Measurements from ENCODE around the gene TSPAN18. TPM values are rescaled to one million over a fixed set of nuclear protein-coding genes. Genes with fewer than 3 reads are reported as not detected.

TSPAN18 gene
- total and polyA plus RNA-seq, 10 of the 15 experiments (the other 5 are each of a cell fraction or from before 2014, with no cell fraction given): 0.02 to 0.77 (median 0.13) TPM; not detected in 1

DNA sequence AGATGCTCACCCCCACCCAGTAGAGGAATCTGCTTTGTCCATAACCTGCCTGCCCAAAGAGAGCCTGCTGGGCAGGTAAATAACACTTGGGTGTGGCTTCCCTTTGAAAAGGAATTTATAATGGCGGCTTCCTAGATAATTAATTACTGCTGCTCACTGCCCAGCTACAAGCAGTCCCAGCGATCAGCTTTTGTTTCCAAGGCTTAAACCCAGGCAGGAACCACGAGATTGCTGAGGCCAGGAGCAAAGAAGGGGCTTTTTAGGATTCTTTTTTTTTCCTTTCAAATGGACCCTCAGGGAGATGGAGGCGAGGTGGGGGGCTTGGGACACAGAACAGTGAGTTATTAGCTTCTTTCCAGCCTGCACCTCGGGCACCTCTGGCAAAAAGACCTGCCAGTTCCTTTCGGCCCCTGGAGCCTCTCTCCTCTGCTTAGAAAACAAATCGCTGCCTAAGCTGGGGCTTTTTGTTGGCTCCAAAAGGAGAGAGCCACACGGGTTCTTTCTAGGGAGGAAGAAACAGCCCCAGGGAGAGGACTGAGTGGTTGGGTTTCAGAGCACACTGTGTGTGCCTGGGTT, 107.2 kb downstream of the TSPAN18 start:
- H3K4me1 ChIP-seq (ENCODE audit: control insufficient read depth, insufficient read depth, low read length): no peaks in the 10 kb centered on the region
- H3K27ac ChIP-seq (ENCODE audit: control insufficient read depth, insufficient read depth): no peak overlapping the region
- WGBS (ENCODE audit: insufficient coverage, insufficient replicate concordance, low lambda C conversion rate, missing lambda C conversion rate): 20% methylated on average over 8 of the region's 8 CpGs
- in situ Hi-C loops (cut with MboI): no loop called here
- no TSS peak for BruUV-seq (replicated peaks)
- H3K79me2 ChIP-seq (ENCODE audit: control insufficient read depth, insufficient read depth, low read length): no peaks in the 10 kb centered on the region
- no peaks in the 10 kb centered on the region for H3K9me3 ChIP-seq (replicated peaks; ENCODE audit: control insufficient read depth, insufficient read depth, low read length)
- no peak for ATAC-seq
- H3K4me2 ChIP-seq (ENCODE audit: control insufficient read depth, insufficient read depth): no peak overlapping the region
- RAD21 ChIA-PET (ENCODE audit: unreplicated experiment): no interaction called here
- no peak overlapping the region for H3K9ac ChIP-seq (ENCODE audit: control insufficient read depth, insufficient read depth, low read length)
- intact Hi-C loops (cut with micrococcal nuclease; ENCODE audit: unreplicated experiment): no loop called here
- H3K4me3 ChIP-seq: no peak overlapping the region
- no peak overlapping the region for H2AFZ ChIP-seq (ENCODE audit: control insufficient read depth, low read depth, low read length)
- DNase-seq (ENCODE audit: low read depth, low spot score): no peak
- H3K36me3 ChIP-seq (ENCODE audit: control insufficient read depth in 2 of 2, insufficient read depth in 2 of 2, low read length in 1 of 2): no peaks in the 10 kb centered on the region
- TF ChIP-seq GATAD2B (conservative IDR thresholded peaks at IDR 0.05; ENCODE audit: low read depth) (no peak), PML (IDR thresholded peaks at IDR 0.05; ENCODE audit: low read length) (no peak), SREBF2 (IDR thresholded peaks at IDR 0.05; ENCODE audit: low read length) (no peak)
- FAIRE-seq: no peak
- POLR2A ChIA-PET: no interaction called here
- SMC1A ChIA-PET (ENCODE audit: uncharacterized antibody, unreplicated experiment): no interaction called here
- no peaks in the 10 kb centered on the region for H4K20me1 ChIP-seq (ENCODE audit: control insufficient read depth, insufficient read depth)
- peaks cover 0 to 8% of the 10 kb centered on the region in 2 experiments; a peak in 2 of 4 replicates for H3K27me3 ChIP-seq (replicated peaks in 1 of 2; ENCODE audit: control insufficient read depth in 2 of 2, insufficient read depth in 2 of 2, low read length in 1 of 2)
- CTCF ChIA-PET: no interaction called here

- FAIRE-seq (no peak), ATAC-seq (no peak), DNase-seq (ENCODE audit: low read depth, low spot score) (no peak)
- no peaks in the 10 kb centered on the region for H4K20me1 ChIP-seq (ENCODE audit: control insufficient read depth, insufficient read depth)
- no peak overlapping the region for H3K27ac ChIP-seq (ENCODE audit: control insufficient read depth, insufficient read depth)
- CTCF ChIA-PET: interaction anchor here (0.6 kb wide), 1 partner anchor 311 kb away, joined by 3 read pairs; no protein-coding TSS in a partner anchor
- no peaks in the 10 kb centered on the region for H3K79me2 ChIP-seq (ENCODE audit: control insufficient read depth, insufficient read depth, low read length)
- SMC1A ChIA-PET (ENCODE audit: uncharacterized antibody, unreplicated experiment): no interaction called here
- no peaks in the 10 kb centered on the region for H3K4me1 ChIP-seq (ENCODE audit: control insufficient read depth, insufficient read depth, low read length)
- H3K4me2 ChIP-seq (ENCODE audit: control insufficient read depth, insufficient read depth): no peak overlapping the region
- no peaks in the 10 kb centered on the region for H3K36me3 ChIP-seq (ENCODE audit: control insufficient read depth in 2 of 2, insufficient read depth in 2 of 2, low read length in 1 of 2)
- whole genome bisulfite sequencing (ENCODE audit: insufficient coverage, insufficient replicate concordance, low lambda C conversion rate, missing lambda C conversion rate): 21% methylated on average over 6 of the region's 6 CpGs
- in situ Hi-C loops (cut with MboI) (no loop called here), intact Hi-C loops (cut with micrococcal nuclease; ENCODE audit: unreplicated experiment) (no loop called here)
- H3K27me3 ChIP-seq (replicated peaks in 1 of 2; ENCODE audit: control insufficient read depth in 2 of 2, insufficient read depth in 2 of 2, low read length in 1 of 2): peaks cover 0 to 8% of the 10 kb centered on the region in 2 experiments; a peak in 2 of 4 replicates
- BruUV-seq (replicated peaks): no TSS peak
- H2AFZ ChIP-seq (ENCODE audit: control insufficient read depth, low read depth, low read length): no peak overlapping the region
- H3K4me3 ChIP-seq: no peak overlapping the region
- RAD21 ChIA-PET (ENCODE audit: unreplicated experiment): no interaction called here
- no peaks in the 10 kb centered on the region for H3K9me3 ChIP-seq (replicated peaks; ENCODE audit: control insufficient read depth, insufficient read depth, low read length)
- H3K9ac ChIP-seq (ENCODE audit: control insufficient read depth, insufficient read depth, low read length): no peak overlapping the region
- POLR2A ChIA-PET: no interaction called here
- TF ChIP-seq MAX (IDR thresholded peaks at IDR 0.05; ENCODE audit: low read depth, low read length) (no peak), PAX5 (IDR thresholded peaks at IDR 0.05; ENCODE audit: borderline replicate concordance, low read depth, low read length) (no peak), YY1 (IDR thresholded peaks at IDR 0.05; ENCODE audit: low read depth, low read length) (no peak), NFYA (IDR thresholded peaks at IDR 0.05; ENCODE audit: borderline replicate concordance, low read depth, low read length) (no peak), TARDBP (IDR thresholded peaks at IDR 0.05; ENCODE audit: borderline replicate concordance) (no peak), SIN3A (IDR thresholded peaks at IDR 0.05; ENCODE audit: low read depth, low read length) (no peak), PBX3 (IDR thresholded peaks at IDR 0.05; ENCODE audit: insufficient replicate concordance, low read depth, low read length) (no peak), HDAC6 (IDR thresholded peaks at IDR 0.05; ENCODE audit: unreplicated experiment) (no peak), ZNF24 (IDR thresholded peaks at IDR 0.05) (no peak), FOXM1 (IDR thresholded peaks at IDR 0.05; ENCODE audit: low read depth, low read length) (no peak)
- TF ChIP-seq, protein P1, sequence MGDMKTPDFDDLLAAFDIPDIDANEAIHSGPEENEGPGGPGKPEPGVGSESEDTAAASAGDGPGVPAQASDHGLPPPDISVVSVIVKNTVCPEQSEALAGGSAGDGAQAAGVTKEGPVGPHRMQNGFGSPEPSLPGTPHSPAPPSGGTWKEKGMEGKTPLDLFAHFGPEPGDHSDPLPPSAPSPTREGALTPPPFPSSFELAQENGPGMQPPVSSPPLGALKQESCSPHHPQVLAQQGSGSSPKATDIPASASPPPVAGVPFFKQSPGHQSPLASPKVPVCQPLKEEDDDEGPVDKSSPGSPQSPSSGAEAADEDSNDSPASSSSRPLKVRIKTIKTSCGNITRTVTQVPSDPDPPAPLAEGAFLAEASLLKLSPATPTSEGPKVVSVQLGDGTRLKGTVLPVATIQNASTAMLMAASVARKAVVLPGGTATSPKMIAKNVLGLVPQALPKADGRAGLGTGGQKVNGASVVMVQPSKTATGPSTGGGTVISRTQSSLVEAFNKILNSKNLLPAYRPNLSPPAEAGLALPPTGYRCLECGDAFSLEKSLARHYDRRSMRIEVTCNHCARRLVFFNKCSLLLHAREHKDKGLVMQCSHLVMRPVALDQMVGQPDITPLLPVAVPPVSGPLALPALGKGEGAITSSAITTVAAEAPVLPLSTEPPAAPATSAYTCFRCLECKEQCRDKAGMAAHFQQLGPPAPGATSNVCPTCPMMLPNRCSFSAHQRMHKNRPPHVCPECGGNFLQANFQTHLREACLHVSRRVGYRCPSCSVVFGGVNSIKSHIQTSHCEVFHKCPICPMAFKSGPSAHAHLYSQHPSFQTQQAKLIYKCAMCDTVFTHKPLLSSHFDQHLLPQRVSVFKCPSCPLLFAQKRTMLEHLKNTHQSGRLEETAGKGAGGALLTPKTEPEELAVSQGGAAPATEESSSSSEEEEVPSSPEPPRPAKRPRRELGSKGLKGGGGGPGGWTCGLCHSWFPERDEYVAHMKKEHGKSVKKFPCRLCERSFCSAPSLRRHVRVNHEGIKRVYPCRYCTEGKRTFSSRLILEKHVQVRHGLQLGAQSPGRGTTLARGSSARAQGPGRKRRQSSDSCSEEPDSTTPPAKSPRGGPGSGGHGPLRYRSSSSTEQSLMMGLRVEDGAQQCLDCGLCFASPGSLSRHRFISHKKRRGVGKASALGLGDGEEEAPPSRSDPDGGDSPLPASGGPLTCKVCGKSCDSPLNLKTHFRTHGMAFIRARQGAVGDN (IDR thresholded peaks at IDR 0.05): no peak
These were observed 108.1 kb downstream of the TSPAN18 start for GRCh38 chr11:44834846-44835245.
